ENCODE data around the gene CD79A.

The CD79A gene

DNA sequence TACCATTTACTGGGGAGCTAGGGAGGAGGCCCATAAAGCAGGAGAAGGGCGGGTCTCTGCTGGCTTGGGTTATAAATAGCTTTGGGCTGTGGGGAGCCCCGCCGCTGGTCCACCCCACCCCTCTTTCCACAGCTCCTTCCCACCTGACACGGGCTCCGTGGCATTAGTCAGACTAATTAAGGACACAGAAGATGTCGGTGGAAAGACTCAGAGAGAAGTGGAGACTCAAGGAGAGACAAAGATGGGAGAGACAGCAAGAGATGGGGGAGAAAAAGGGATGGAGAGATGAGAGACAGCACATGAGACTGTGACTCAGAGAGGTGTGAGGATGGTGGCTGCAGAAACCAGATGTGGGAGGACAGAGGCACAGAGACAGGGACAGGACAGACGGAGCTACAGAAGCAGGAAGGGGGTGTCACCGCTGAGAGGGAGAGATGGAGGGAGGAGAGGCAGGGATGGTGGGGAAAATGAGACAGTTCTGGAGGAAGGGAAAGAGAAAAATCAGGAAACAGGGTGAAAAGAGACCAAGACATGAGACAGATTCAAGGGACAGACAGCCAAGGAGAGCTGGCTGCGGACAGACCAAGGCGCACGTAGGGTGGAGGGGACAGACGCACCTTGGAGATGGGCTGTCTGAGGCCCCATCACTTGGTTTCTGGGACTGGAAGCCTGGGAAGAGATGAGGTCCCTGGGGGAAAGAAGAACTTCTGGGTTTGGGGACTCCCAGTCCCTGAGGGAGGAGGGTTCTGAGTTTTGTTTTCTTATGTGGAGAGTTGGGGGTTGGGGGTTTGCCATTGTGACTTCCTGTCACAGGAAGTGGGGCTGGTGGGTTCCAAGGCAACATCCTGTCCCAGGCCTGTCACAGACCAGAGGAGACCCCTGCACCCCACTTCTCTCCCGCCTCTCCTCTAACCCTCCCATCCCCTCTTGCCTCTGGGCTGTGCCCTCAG is 10.0 kb downstream of the CD79A start:
- no peak for DNase-seq

GRCh38 chr19:41887711-41888382 is 10.8 kb downstream of the CD79A start:
- no peak for DNase-seq

DNA sequence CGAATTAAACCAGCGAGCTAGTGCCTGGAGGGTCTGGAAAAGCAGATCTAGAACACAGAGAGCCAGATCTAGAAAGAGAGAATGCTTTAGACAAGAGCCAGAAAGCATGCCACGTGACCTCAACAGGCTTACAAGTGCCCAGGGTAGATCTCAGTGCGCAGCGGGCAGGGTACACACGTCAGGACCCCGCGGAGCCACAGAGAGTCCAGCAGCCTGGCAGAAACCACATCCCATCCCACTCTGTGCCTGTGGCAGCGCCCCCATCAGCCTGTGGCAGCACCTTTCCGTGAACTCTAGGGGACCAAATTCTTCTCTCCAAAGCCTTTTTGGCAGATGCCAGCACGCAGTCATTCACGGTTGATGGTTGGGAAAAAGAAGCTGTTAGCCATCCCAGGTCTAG is 11.8 kb downstream of the CD79A start:
- DNase-seq = no peak

GRCh38 chr19:41889896-41890295 is 12.8 kb downstream of the CD79A start:
- DNase-seq = no peak

- DNase-seq = no peak
Observed at GRCh38 chr19:41890936-41891335, 13.9 kb downstream of the CD79A start.

- no peak for DNase-seq
Observed at GRCh38 chr19:41892173-41892902, 15.3 kb downstream of the CD79A start.

DNA sequence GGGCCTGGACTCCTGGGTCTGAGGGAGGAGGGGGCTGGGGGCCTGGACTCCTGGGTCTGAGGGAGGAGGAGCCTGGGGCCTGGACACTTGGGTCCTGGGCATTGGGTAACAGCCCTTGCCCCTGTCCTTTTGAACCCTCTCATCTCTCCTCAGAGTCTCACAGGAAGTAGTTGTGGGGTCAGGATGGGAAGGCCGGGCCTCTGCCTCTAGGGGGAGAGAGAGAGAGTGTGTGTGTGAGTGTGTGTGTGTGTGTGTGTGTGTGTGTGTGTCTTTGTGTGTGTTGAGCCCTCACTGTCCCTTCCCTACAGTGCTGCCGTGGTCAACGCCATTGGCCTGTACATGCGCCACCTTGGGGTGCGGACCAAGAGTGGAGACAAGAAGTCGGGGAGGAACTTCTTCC is 16.8 kb downstream of the CD79A start:
- no peak for DNase-seq

DNA sequence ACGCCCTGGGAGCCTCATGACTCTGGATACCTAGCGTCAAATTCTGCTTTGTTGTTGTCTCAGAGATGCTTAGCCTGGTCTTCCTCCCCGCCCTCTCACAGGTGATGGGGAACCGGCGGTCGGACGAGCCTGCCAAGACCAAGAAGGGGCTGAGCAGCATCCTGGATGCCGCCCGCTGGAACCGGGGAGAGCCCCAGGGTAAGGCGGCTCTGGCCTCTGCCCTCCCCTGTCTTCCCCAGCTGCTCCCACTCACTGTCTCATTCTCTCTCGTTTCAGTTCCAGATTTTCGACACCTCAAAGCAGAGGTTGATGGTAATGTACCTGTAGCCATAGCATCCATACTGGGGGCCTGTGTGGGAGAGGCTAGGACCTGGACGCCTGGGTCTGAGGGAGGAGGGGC is 17.3 kb downstream of the CD79A start:
- no peak for DNase-seq

- DNase-seq = no peak
Observed at GRCh38 chr19:41895745-41896580, 18.9 kb downstream of the CD79A start.

GRCh38 chr19:41896581-41896942 is 19.5 kb downstream of the CD79A start:
- DNase-seq = no peak

- no peak for DNase-seq
Observed at GRCh38 chr19:41897181-41897580, 20.1 kb downstream of the CD79A start.

GRCh38 chr19:41897820-41898219 is 20.7 kb downstream of the CD79A start:
- no peak for DNase-seq

DNA sequence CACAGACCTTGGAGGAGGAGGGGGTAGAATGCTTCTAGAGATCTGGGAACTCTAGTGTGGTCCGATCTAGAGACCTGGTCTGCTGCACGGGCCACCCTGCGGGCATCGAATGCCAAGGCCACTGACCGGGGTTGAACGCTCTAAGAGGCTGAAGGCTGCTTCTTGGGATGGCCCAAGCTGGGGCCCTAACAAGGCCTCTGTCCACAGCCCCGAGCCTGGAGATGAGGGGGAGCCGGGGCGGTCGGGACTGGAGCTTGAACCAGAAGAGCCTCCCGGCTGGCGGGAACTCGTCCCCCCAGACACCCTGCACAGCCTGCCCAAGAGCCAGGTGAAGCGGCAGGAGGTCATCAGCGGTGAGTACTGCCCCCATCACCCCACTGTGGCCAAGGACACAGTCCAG is 21.2 kb downstream of the CD79A start:
- DNase-seq = no peak

DNA sequence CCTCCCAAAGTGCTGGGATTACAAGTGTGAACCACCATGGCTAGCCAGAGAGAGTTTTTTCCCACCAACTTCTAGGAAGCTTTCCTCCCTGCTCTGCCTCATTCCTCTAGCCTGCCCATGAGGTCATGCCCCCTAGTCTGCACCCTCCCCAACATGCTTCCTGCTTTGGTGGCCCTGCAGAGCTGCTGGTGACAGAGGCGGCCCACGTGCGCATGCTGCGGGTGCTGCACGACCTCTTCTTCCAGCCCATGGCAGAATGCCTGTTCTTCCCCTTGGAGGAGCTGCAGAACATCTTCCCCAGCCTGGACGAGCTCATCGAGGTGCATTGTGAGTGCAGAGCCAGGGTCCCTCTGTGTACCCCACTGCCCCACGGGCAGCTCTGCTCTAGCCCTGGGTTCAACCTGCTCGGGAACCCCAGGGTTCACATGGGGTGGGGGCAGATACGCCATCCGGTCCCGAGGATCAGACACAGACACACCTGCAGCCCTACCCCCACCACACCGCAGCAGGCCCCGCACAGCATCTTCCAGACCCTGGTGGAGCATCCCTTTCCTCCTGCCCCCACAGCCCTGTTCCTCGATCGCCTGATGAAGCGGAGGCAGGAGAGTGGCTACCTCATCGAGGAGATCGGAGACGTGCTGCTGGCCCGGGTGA is 24.8 kb downstream of the CD79A start:
- no peak for DNase-seq

DNA sequence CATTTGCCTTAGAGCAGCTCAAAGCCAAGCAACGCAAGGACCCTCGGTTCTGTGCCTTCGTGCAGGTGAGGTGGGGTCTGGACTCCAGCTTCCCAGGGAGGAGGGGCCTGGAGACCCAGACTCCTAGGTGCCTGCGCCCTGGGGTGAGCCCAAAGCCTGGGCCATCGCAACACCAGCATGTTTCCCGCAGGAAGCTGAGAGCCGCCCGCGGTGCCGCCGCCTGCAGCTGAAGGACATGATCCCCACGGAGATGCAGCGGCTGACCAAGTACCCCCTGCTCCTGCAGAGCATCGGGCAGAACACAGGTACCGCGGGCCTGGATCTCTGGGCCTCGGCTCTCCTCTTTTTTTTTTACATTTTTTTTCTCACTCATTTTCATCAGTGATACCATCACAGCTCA is 25.5 kb downstream of the CD79A start:
- no peak for DNase-seq

DNA sequence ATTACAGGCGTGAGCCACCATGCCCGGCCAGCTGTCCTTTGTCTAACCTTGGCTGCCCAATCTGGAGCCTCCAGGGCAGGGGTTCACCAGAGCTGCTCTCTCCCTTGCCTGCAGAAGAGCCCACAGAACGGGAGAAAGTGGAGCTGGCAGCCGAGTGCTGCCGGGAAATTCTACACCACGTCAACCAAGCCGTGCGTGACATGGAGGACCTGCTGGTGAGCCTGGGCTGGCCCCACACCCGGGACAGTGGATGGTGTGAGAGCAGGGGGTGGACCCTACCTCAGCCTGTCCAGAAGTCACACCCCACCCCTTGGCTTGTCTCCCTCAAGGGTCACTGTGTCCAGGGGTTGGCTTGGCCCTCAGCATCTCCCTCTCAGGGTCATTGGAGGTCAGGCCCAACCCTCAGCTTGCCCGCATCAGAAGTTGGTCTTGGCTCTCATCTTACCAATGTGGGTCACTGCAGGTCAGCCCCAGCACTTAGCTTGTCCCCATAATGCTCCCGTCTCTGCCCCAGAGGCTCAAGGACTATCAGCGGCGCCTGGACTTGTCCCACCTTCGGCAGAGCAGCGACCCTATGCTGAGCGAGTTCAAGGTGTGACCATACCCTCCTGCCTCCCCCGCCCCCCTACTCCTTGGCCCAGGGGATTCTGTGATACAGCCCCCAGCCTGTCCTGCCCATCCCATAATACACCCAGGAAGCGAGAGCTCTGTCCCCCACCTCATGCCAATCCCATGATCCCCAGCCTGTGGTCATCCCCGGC is 26.3 kb downstream of the CD79A start:
- DNase-seq = no peak

DNA sequence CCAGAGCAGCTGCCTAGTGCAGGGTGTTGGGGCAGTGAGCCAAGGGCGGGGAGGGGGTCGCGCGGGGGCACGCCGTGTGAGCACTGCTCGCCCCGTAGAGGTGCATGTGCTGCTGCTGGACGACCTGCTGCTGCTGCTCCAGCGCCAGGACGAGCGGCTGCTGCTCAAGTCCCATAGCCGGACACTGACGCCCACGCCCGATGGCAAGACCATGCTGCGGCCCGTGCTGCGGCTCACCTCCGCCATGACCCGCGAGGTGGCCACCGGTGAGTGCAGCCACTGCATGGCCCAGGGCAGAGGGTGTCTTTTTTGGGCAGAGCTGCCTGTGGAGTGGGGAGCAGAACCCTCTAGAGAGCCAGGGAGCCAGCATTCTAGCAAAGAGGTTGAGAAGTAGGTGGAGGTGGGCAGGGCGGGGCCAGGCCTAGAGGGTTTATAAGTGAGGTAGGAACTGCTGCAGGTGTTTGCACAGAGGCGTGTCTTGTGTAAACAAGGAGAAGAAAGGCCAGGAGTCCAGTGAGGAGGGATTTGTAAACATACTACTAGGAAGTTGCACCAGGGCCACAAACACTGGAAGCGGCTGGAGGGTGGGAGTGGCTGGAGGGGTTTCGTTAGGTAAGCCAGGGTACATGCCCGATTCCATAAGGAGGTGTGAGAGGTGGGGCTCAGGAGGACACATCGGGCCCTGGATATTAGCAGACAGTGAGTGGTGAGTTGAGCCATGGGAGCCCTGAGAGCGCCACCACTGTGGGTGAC is 27.2 kb downstream of the CD79A start:
- DNase-seq = peak; percentile 23

DNA sequence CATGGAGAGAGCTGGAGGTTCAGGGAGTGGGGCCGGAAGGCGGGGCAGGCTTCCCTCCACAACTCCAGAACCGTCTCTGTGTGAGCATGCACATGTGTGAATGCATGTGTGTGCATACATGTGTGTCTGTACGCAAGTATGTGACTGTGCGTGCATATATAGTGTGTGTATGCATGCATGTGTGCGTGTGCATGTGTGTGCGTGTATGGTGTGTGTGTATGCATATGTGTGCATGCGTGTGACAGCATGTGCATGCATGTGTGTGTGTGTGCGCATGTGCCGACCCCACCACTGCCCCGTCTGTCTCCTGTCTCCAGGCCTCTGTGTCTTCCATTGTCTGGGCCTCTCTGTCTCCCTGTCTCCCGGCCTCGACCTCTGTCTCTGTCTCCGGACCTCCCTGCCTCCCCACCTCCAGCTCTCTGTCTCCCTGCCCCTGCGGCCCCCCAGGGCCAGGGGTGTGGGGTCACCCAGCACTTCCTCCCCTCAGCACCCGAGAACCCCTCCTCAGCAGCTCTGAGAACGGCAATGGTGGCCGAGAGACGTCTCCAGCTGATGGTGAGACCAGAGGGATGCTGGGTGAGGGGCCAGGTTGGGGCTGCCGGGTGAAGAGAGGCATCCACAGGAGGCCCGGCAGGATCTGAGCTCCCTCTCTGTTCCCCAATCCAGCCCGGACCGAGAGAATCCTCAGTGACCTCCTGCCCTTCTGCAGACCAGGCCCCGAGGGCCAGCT is 28.4 kb downstream of the CD79A start:
- DNase-seq = no peak

- DNase-seq = no peak
Observed at GRCh38 chr19:41906271-41906670, 29.2 kb downstream of the CD79A start.

Data from NCI-H1092 treated with DMSO at 0.1 percent for 48 hours (cell line).